GM12878 (cell line): ENCODE data around the gene CTRB1. TPM values are rescaled to one million over a fixed set of nuclear protein-coding genes. Genes with fewer than 3 reads are reported as not detected.

Experiments
- ATAC-seq: fragments of 200-7000 bp; cut with Tn5 transposase; 3 replicates; pipeline ENCODE4 v1.9.1; 2020; ENCODE audit warnings: mild to moderate bottlenecking, moderate library complexity
- BruUV-seq: library from RNA; stranded (reverse); fragments of 400-500 nt; replicated peaks from 2 replicates; lab custom pipeline; 2021; lab: Mats Ljungman, UMichigan
- CTCF ChIA-PET: fragments of 300-600 bp; sonication (Branson Sonifier 250); formaldehyde crosslinking; extraction: SDS; loops from one replicate; lab custom pipeline; 2021; ENCODE audit warnings: inconsistent platforms; lab: Yijun Ruan, JAX
- POLR2A ChIA-PET: fragments of 350-600 bp; formaldehyde crosslinking; extraction: SDS; loops from one replicate; lab custom pipeline; 2021; ENCODE audit warnings: inconsistent platforms; lab: Charles Lee
- RAD21 ChIA-PET: fragments of 300-600 bp; sonication (Branson Sonifier 250); formaldehyde crosslinking; loops from one replicate; lab custom pipeline; 2023; ENCODE audit warnings: antibody characterized with exemption; ENCODE audit not compliant: unreplicated experiment; lab: Charles Lee
- SMC1A ChIA-PET: fragments of 300-600 bp; sonication (Branson Sonifier 250); formaldehyde crosslinking; loops from one replicate; lab custom pipeline; 2023; ENCODE audit not compliant: unreplicated experiment, uncharacterized antibody; lab: Charles Lee
- DNase-seq: peaks from one replicate; pipeline ENCODE4 v3.0.0-alpha.2; 2011; ENCODE audit warnings: low read depth, low spot score
- FAIRE-seq: peaks from 3 replicates; lab custom pipeline; 2011; peaks lifted over from hg19 to GRCh38; lab: Jason Lieb, UNC
- H2AFZ ChIP-seq: 2 replicates; pipeline ENCODE4 v1.6.0; 2011; ENCODE audit warnings: low read depth, low read length, control low read depth; ENCODE audit not compliant: control insufficient read depth
- H3K27ac ChIP-seq: 2 replicates; pipeline ENCODE4 v1.5.1; 2011; ENCODE audit warnings: control low read depth; ENCODE audit not compliant: control insufficient read depth, insufficient read depth
- H3K27me3 ChIP-seq, 2 experiments: replicated peaks in 1 of 2; 2 replicates each; pipeline versions ENCODE4 v1.6.0 to v1.6.1; 2011; ENCODE audit warnings: low read length in 1 of 2; ENCODE audit not compliant: control insufficient read depth in 2 of 2, insufficient read depth in 2 of 2
- H3K36me3 ChIP-seq, 2 experiments: 2 replicates each; pipeline ENCODE4 v1.5.1; 2011; ENCODE audit warnings: low read length in 1 of 2; ENCODE audit not compliant: control insufficient read depth in 2 of 2, insufficient read depth in 2 of 2
- H3K4me1 ChIP-seq: 2 replicates; pipeline ENCODE4 v1.6.1; 2011; ENCODE audit warnings: mild to moderate bottlenecking, low read length, moderate library complexity, mixed read lengths; ENCODE audit not compliant: control insufficient read depth, insufficient read depth
- H3K4me2 ChIP-seq: 2 replicates; pipeline ENCODE4 v1.6.0; 2011; ENCODE audit warnings: control low read depth; ENCODE audit not compliant: control insufficient read depth, insufficient read depth
- H3K4me3 ChIP-seq: fragments of 200-600 bp; sonication (generic); 2 replicates; pipeline ENCODE4 v1.5.1; 2016
- H3K79me2 ChIP-seq: 2 replicates; pipeline ENCODE4 v1.6.0; 2011; ENCODE audit warnings: low read length; ENCODE audit not compliant: control insufficient read depth, insufficient read depth
- H3K9ac ChIP-seq: 2 replicates; pipeline ENCODE4 v1.8.0; 2011; ENCODE audit warnings: low read length, control low read depth, mixed read lengths; ENCODE audit not compliant: control insufficient read depth, insufficient read depth
- H3K9me3 ChIP-seq: replicated peaks from 3 replicates; pipeline ENCODE4 v1.5.1; 2011; ENCODE audit warnings: mild to moderate bottlenecking, low read length; ENCODE audit not compliant: control insufficient read depth, insufficient read depth
- H4K20me1 ChIP-seq: 2 replicates; pipeline ENCODE4 v1.6.0; 2011; ENCODE audit not compliant: control insufficient read depth, insufficient read depth
- ATF3 ChIP-seq: IDR thresholded peaks from 2 replicates; pipeline ENCODE4 v1.6.1; 2011; ENCODE audit warnings: low read depth, mild to moderate bottlenecking, low read length, moderate library complexity, borderline replicate concordance; ENCODE audit errors: extremely low read depth
- CBX5 ChIP-seq: sonication (generic); IDR thresholded peaks from 2 replicates; pipeline ENCODE4 v1.6.1; 2016; ENCODE audit warnings: low read depth, moderate library complexity, mild to moderate bottlenecking, inconsistent platforms
- CUX1 ChIP-seq: IDR thresholded peaks from 2 replicates; pipeline ENCODE4 v1.6.1; 2012; ENCODE audit warnings: improper control_type of control experiment, low read depth, low read length; ENCODE audit not compliant: insufficient replicate concordance
- EP300 ChIP-seq, 2 experiments: fragments of 150-350 bp in 1 of 2; IDR thresholded peaks; 2 replicates each; pipeline ENCODE4 v1.6.1; 2011 to 2012; ENCODE audit warnings: low read depth in 2 of 2, low read length in 2 of 2, borderline replicate concordance in 1 of 2, improper control_type of control experiment in 1 of 2, inconsistent platforms in 1 of 2; ENCODE audit not compliant: control insufficient read depth in 1 of 2
- ETV6 ChIP-seq, 2 experiments: fragments of 450-650 bp in 1 of 2; IDR thresholded peaks in 1 of 2; conservative IDR thresholded peaks in 1 of 2; 2 replicates each; pipeline ENCODE4 v1.6.1; 2014; ENCODE audit warnings: antibody characterized with exemption in 1 of 2, borderline replicate concordance in 1 of 2, low read depth in 1 of 2, mild to moderate bottlenecking in 1 of 2, moderate library complexity in 1 of 2
- HDGF ChIP-seq: fragments of 450-650 bp; IDR thresholded peaks from 2 replicates; pipeline ENCODE4 v1.6.1; 2016; ENCODE audit warnings: antibody characterized with exemption
- NFYB ChIP-seq: IDR thresholded peaks from 2 replicates; pipeline ENCODE4 v1.6.1; 2011; ENCODE audit warnings: low read depth, mild to moderate bottlenecking, low read length, improper control_type of control experiment, moderate library complexity; ENCODE audit not compliant: insufficient read depth
- PAX8 ChIP-seq: fragments of 450-650 bp; IDR thresholded peaks from 2 replicates; pipeline ENCODE4 v1.6.1; 2017; ENCODE audit warnings: mild to moderate bottlenecking, moderate library complexity
- RFX5 ChIP-seq: IDR thresholded peaks from 2 replicates; pipeline ENCODE4 v1.6.1; 2011; ENCODE audit warnings: low read depth, low read length, improper control_type of control experiment
- WRNIP1 ChIP-seq: IDR thresholded peaks from 2 replicates; pipeline ENCODE4 v1.6.1; 2011; ENCODE audit warnings: low read depth, low read length, improper control_type of control experiment, borderline replicate concordance
- ZBTB11 ChIP-seq: fragments of 450-650 bp; formaldehyde crosslinking; IDR thresholded peaks from 2 replicates; pipeline ENCODE4 v1.5.0; 2022; ENCODE audit warnings: mild to moderate bottlenecking, missing genetic modification characterization
- WGBS: methylation state at CpG from one replicate; pipeline ENCODE4 v1.1.6; 2016; ENCODE audit warnings: low lambda C conversion rate; ENCODE audit not compliant: insufficient replicate concordance, insufficient coverage; ENCODE audit errors: missing lambda C conversion rate; 5-methylcytosine and 5-hydroxymethylcytosine counted together
- in situ Hi-C: fragments of 300-500 bp; cut with MboI; formaldehyde crosslinking; loops from 9 replicates; pipeline ENCODE4 v1.14.3; 2018; ENCODE audit warnings: mixed read lengths
- intact Hi-C: fragments of 100-400 bp; cut with micrococcal nuclease; formaldehyde crosslinking; loops from one replicate; pipeline ENCODE4 v1.14.2; 2022; ENCODE audit not compliant: unreplicated experiment
- polyA plus RNA-seq, 11 experiments: library from polyadenylated mRNA; depleted of rRNA in 4 of 11; unstranded in 6 of 11; stranded (reverse) in 5 of 11; fragments of >200 nt; fragmentation: Nextera tagmentation in 4 of 11; fragmentation: Illumina TruSeq in 1 of 11; extraction: Ambion mirVana in 4 of 11; extraction: Trizol in 1 of 11; gene quantifications; 1 replicate in 1 of 11; 2 replicates in 10 of 11; pipeline versions ENCODE4 v1.2.1 to v1.2.3, GENCODE V29; 2011 to 2016; ENCODE audit warnings: inconsistent platforms in 2 of 11, missing spikeins in 2 of 11, low read depth in 1 of 11
- total RNA-seq, 4 experiments: library from RNA; depleted of rRNA in 3 of 4; stranded (reverse); fragments of >200 nt in 3 of 4; fragmentation: Illumina TruSeq in 1 of 4; extraction: Trizol in 1 of 4; gene quantifications; 2 replicates each; pipeline versions ENCODE4 v1.2.1 to v1.2.3, GENCODE V29; 2013 to 2021

CTRB1 gene
- total and polyA plus RNA-seq, 10 of the 15 experiments (the other 5 are each of a cell fraction or from before 2014, with no cell fraction given): 0.28 to 4.4 TPM; not detected in 8

- H3K79me2 ChIP-seq: peaks cover 9% of the 10 kb centered on the region
- no peak for ATAC-seq
- H3K36me3 ChIP-seq: no peaks in the 10 kb centered on the region
- in situ Hi-C loops (no loop called here), intact Hi-C loops (no loop called here)
- BruUV-seq: no TSS peak
- WGBS: 89% methylated on average over 10 of the region's 10 CpGs
- H3K4me1 ChIP-seq: peaks cover 10% of the 10 kb centered on the region
- DNase-seq: no peak
- H3K9me3 ChIP-seq: no peaks in the 10 kb centered on the region
- H2AFZ ChIP-seq: no peak overlapping the region
- H3K27ac ChIP-seq: no peak overlapping the region
- H3K27me3 ChIP-seq: no peaks in the 10 kb centered on the region; a peak in 1 of 4 replicates
- RAD21 ChIA-PET: no interaction called here
- SMC1A ChIA-PET: no interaction called here
- CTCF ChIA-PET: no interaction called here
- H3K4me3 ChIP-seq: no peak overlapping the region
- H3K4me2 ChIP-seq: no peak overlapping the region
- H4K20me1 ChIP-seq: 0 out of 2 replicates have a peak, but pooled peaks cover 2% of the 10 kb centered on the region
- POLR2A ChIA-PET: interaction anchor here (0.7 kb wide), 1 partner anchor 12 kb away, joined by 5 read pairs; no protein-coding TSS in a partner anchor
- H3K9ac ChIP-seq: no peak overlapping the region
- no peak for FAIRE-seq
- TF ChIP-seq ATF3 (no peak), RFX5 (no peak), HDGF (no peak), ETV6 (conservative IDR thresholded peaks at IDR 0.05 in 1 of 2, IDR thresholded peaks at IDR 0.05 in 1 of 2; ENCODE audit: borderline replicate concordance in 1 of 2, low read depth in 1 of 2) (no peak), CUX1 (no peak), CBX5 (no peak), ZBTB11 (CRISPR knock-in tag) (no peak), WRNIP1 (no peak), NFYB (no peak), PAX8 (no peak), EP300 (IDR thresholded peaks at IDR 0.05; ENCODE audit: borderline replicate concordance in 1 of 2, control insufficient read depth in 1 of 2, low read depth in 2 of 2, low read length in 2 of 2) (no peak)
Observed at GRCh38 chr16:75260851-75261589, 42.2 kb downstream of the CTRB1 start.
